Body of pancreas (tissue), 4 donors: ENCODE measurements around the gene SOX18. TPM values are rescaled to one million over a fixed set of nuclear protein-coding genes. Genes with fewer than 3 reads are reported as not detected.
"Not testable (repeated sequence)": the region's sequence is repeated elsewhere in the genome, so short reads cannot be mapped to it uniquely, and the experiment has no call there.

Experiments
- ATAC-seq: fragments of 150-250 bp; one replicate; pipeline ENCODE4 v1.9.1; 2016
- DNase-seq, 4 donors: peaks; one replicate each; pipeline ENCODE4 v3.0.0-alpha.2; 2019
- H3K27ac ChIP-seq, 4 donors: fragments of 200-600 bp; sonication (generic); 1 replicate in 3 of 4; 2 replicates in 1 of 4; pipeline versions ENCODE4 v1.5.1 to v1.6.1; 2016 to 2019; ENCODE audit warnings: mild to moderate bottlenecking in 1 of 4, mixed read lengths in 1 of 4, moderate library complexity in 1 of 4
- H3K27me3 ChIP-seq, 2 donors: fragments of 200-600 bp; sonication (generic); one replicate each; pipeline ENCODE4 v1.6.0; 2016; ENCODE audit warnings: mild to moderate bottlenecking in 1 of 2
- H3K36me3 ChIP-seq, 2 donors: fragments of 200-600 bp; sonication (generic); replicated peaks in 1 of 2; 2 replicates each; pipeline ENCODE4 v1.5.1; 2016; ENCODE audit warnings: low read depth in 2 of 2; ENCODE audit not compliant: insufficient read depth in 1 of 2
- H3K4me1 ChIP-seq: fragments of 200-600 bp; sonication (generic); one replicate; pipeline ENCODE4 v1.6.0; 2016
- H3K4me3 ChIP-seq, 2 donors: fragments of 200-600 bp; sonication (generic); 1 replicate in 1 of 2; 2 replicates in 1 of 2; pipeline ENCODE4 v1.5.1; 2016 to 2019
- H3K9me3 ChIP-seq, 3 donors: fragments of 200-600 bp; sonication (generic); 1 replicate in 2 of 3; 2 replicates in 1 of 3; pipeline ENCODE4 v1.5.1; 2016
- POLR2A ChIP-seq, 3 donors: fragments of 450-650 bp; IDR thresholded peaks; one replicate each; pipeline ENCODE4 v1.6.1; 2016; ENCODE audit warnings: antibody characterized with exemption in 3 of 3, mild to moderate bottlenecking in 2 of 3
- WGBS, 2 donors: methylation state at CpG; one replicate each; pipeline ENCODE4 v1.1.5; 2017; 5-methylcytosine and 5-hydroxymethylcytosine counted together
- intact Hi-C: fragments of 100-400 bp; cut with DNase I; formaldehyde crosslinking; loops from one replicate; pipeline ENCODE4 v1.15.1; 2023
- total RNA-seq, 2 donors: library from RNA; depleted of rRNA; stranded (reverse); fragments of >200 nt; gene quantifications; one replicate each; pipeline ENCODE4 v1.1.0, GENCODE V29; 2016
- TF ChIP-seq, protein P1 (sequence below), 7 experiments: fragments of 450-650 bp in 4 of 7; fragments of 200-600 bp in 3 of 7; sonication (generic) in 3 of 7; IDR thresholded peaks; one replicate each; pipeline ENCODE4 v1.5.1; 2016 to 2019; ENCODE audit warnings: antibody characterized with exemption in 7 of 7

The SOX18 gene
- total RNA-seq, 2 donors from 2014 or later = 6.5 to 17.1 TPM

DNA sequence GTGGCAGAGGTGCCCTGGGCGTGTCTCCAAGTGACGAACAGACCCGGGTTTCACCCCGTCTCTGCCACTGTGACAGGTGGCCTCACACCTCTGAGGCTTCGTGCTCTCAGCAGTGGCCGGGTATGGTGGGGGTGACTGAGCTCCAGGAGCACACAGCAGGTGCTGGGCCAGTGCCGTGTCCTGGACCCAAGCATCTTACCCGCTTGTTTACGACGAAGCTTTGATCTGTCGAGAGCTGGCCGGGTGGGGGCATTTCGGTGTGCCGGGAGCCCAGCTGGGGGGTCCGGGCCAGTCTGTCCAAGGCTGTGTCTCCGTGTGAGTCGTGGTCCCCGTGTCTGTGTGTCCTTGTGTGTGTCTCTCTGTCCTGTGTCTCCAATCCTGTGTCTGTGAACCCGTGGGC lies 41.9 kb upstream of the SOX18 start:
- TF ChIP-seq POLR2A (IDR thresholded peaks at IDR 0.05) = no peak
- TF ChIP-seq, protein P1, sequence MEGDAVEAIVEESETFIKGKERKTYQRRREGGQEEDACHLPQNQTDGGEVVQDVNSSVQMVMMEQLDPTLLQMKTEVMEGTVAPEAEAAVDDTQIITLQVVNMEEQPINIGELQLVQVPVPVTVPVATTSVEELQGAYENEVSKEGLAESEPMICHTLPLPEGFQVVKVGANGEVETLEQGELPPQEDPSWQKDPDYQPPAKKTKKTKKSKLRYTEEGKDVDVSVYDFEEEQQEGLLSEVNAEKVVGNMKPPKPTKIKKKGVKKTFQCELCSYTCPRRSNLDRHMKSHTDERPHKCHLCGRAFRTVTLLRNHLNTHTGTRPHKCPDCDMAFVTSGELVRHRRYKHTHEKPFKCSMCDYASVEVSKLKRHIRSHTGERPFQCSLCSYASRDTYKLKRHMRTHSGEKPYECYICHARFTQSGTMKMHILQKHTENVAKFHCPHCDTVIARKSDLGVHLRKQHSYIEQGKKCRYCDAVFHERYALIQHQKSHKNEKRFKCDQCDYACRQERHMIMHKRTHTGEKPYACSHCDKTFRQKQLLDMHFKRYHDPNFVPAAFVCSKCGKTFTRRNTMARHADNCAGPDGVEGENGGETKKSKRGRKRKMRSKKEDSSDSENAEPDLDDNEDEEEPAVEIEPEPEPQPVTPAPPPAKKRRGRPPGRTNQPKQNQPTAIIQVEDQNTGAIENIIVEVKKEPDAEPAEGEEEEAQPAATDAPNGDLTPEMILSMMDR (IDR thresholded peaks at IDR 0.05) = no peak
- H3K27ac ChIP-seq = no peak overlapping the region
- no peaks in the 10 kb centered on the region for H3K4me1 ChIP-seq
- DNase-seq (no peak), ATAC-seq (no peak)
- H3K36me3 ChIP-seq = no peaks in the 10 kb centered on the region
- intact Hi-C loops = no loop called here
- no peaks in the 10 kb centered on the region for H3K27me3 ChIP-seq
- 78% methylated on average over 19 of the region's 19 CpGs; no CpG with 5 or more reads in 1 of the 2 donors for WGBS, 2 donors
- H3K9me3 ChIP-seq = no peaks in the 10 kb centered on the region
- no peak overlapping the region for H3K4me3 ChIP-seq

DNA sequence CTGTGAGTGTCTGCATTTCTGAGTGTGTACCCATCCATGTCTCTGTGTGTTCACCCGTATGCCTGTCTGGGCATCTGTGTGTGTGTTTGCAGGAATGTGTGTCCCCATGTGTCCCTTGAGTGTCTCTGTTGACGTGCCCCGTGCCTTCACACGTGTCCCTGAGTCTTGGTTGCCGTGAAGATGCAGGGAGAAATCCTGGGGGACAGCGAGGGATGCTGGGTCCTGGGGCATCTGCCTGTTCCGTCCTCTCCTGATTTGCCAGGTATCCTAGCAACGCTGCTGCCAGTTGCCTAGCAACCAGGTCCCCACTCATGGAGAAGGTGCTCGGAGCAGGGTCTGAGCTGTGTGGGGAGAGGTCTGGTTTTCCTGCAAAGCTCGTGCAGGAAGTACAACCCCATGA lies 40.7 kb upstream of the SOX18 start:
- Histone ChIP-seq H3K4me3 (no peak overlapping the region), H3K27ac (no peak overlapping the region), H3K27me3 (peaks cover 0 to 1% of the 10 kb centered on the region in 2 donors), H3K4me1 (no peaks in the 10 kb centered on the region), H3K36me3 (no peaks in the 10 kb centered on the region), H3K9me3 (no peaks in the 10 kb centered on the region)
- ATAC-seq = no peak
- TF ChIP-seq, protein P1 (IDR thresholded peaks at IDR 0.05) = no peak
- no peak for TF ChIP-seq POLR2A (IDR thresholded peaks at IDR 0.05)
- 58 to 64% methylated on average over 9 to 10 of the region's 10 CpGs for WGBS, 2 donors
- no peak for DNase-seq
- intact Hi-C loops = no loop called here

DNA sequence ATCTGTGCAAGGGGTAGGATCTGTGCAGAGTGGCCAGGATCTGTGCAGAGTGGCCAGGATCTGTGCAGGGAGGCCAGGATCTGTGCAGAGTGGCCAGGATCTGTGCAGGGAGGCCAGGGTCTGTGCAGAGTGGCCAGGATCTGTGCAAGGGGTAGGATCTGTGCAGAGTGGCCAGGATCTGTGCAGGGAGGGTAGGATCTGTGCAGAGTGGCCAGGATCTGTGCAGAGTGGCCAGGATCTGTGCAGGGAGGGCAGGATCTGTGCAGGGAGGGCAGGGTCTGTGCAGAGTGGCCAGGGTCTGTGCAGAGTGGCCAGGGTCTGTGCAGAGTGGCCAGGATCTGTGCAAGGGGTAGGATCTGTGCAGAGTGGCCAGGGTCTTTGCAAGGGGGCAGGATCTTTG lies 39.1 kb upstream of the SOX18 start:
- H3K36me3 ChIP-seq, H3K27ac ChIP-seq, H3K27me3 ChIP-seq, DNase-seq, ATAC-seq, H3K4me3 ChIP-seq, H3K9me3 ChIP-seq, intact Hi-C loops: not testable (repeated sequence)
- peaks cover 14% of the 10 kb centered on the region for H3K4me1 ChIP-seq

DNA sequence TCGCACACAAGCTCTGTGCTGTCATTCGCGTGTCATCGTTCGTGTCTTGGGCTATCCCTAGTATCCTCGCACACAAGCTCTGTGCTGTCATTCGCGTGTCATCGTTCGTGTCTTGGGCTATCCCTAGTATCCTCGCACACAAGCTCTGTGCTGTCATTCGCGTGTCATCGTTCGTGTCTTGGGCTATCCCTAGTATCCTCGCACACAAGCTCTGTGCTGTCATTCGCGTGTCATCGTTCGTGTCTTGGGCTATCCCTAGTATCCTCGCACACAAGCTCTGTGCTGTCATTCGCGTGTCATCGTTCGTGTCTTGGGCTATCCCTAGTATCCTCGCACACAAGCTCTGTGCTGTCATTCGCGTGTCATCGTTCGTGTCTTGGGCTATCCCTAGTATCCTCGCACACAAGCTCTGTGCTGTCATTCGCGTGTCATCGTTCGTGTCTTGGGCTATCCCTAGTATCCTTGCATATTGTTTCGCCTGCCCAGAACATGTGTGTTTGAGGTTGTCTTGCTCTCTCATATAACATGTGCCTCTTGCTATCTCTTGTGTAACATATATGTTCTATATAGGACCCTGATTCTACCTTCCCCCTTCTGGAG lies 37.9 kb upstream of the SOX18 start:
- DNase-seq, intact Hi-C loops, H3K4me3 ChIP-seq, H3K36me3 ChIP-seq, H3K9me3 ChIP-seq, ATAC-seq, H3K27me3 ChIP-seq, H3K27ac ChIP-seq: not testable (repeated sequence)
- peaks cover 21% of the 10 kb centered on the region for H3K4me1 ChIP-seq
- 93 to 97% methylated on average over 5 to 7 of the region's 36 CpGs for WGBS, 2 donors

DNA sequence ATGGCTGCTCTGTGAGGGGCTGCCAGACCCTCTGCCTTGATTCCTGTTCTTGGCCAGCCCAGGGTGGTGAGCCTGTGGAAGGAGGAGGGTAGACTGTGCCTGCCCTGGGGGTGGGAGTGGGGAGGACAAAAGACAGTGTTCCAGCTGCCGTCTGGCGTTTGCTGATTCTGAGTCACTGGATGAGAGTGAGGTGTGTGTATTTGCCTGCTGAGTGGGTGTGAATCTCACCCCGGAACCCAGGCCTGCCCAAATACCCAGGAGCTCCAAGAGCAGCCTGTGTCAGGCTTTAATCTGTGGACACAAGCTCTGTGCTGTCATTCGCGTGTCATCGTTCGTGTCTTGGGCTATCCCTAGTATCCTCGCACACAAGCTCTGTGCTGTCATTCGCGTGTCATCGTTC lies 37.4 kb upstream of the SOX18 start:
- DNase-seq (no peak), ATAC-seq (no peak)
- TF ChIP-seq, protein P1 (IDR thresholded peaks at IDR 0.05) = no peak
- no peak for TF ChIP-seq POLR2A (IDR thresholded peaks at IDR 0.05)
- Histone ChIP-seq H3K27me3 (peaks cover 0 to 9% of the 10 kb centered on the region in 2 donors), H3K27ac (no peak overlapping the region), H3K4me3 (no peak overlapping the region), H3K9me3 (no peaks in the 10 kb centered on the region), H3K36me3 (no peaks in the 10 kb centered on the region), H3K4me1 (peaks cover 21% of the 10 kb centered on the region)
- intact Hi-C loops = no loop called here
- 74 to 75% methylated on average over 3 to 7 of the region's 11 CpGs for WGBS, 2 donors

DNA sequence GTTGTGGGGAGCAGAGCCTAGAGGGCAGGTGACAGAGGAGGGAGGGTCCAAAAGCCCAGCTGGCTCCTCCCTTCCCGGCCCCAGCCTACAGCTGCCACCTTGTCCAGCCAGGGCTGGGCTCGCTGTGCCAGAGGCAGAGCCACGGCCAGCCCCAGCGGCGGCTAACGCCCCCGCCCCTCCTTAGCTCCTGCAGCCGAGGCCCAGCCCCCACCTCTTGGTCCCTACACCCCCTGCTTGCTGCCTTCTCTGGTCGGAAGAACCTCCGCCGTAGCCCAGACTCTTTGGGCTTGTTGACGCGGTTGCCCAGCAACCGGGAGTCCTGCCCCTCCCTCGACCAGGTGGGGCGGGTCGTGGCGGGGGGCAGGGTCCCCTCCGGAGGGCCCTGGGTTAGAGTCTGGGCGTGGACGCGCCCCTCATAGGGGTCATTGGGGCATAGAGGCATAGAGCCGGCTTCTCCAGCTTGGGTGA lies 35.3 kb upstream of the SOX18 start:
- peak in 2 of 4 donors; percentile 37 to 46 for DNase-seq
- no peak for TF ChIP-seq POLR2A (IDR thresholded peaks at IDR 0.05)

More for the DNA sequence above, 35.3 kb upstream of the SOX18 start:
- WGBS, 2 donors = 5 to 40% methylated on average over 2 to 23 of the region's 23 CpGs
- intact Hi-C loops = no loop called here
- Histone ChIP-seq H3K4me1 (peaks cover 21% of the 10 kb centered on the region), H3K4me3 (no peak overlapping the region), H3K9me3 (no peaks in the 10 kb centered on the region), H3K27me3 (peaks cover 0 to 9% of the 10 kb centered on the region in 2 donors), H3K36me3 (no peaks in the 10 kb centered on the region), H3K27ac (no peak overlapping the region)
- ATAC-seq = no peak
